GM12892 (cell line): ENCODE measurements around the gene YPEL1.

Experiments
- POLR2A ChIP-seq: IDR thresholded peaks from 2 replicates; pipeline ENCODE4 v1.6.1; 2011; ENCODE audit warnings: low read depth, low read length, control low read depth
- POLR2AphosphoS5 ChIP-seq: IDR thresholded peaks from 2 replicates; pipeline ENCODE4 v1.6.1; 2011; ENCODE audit warnings: low read depth, low read length, control low read depth

DNA sequence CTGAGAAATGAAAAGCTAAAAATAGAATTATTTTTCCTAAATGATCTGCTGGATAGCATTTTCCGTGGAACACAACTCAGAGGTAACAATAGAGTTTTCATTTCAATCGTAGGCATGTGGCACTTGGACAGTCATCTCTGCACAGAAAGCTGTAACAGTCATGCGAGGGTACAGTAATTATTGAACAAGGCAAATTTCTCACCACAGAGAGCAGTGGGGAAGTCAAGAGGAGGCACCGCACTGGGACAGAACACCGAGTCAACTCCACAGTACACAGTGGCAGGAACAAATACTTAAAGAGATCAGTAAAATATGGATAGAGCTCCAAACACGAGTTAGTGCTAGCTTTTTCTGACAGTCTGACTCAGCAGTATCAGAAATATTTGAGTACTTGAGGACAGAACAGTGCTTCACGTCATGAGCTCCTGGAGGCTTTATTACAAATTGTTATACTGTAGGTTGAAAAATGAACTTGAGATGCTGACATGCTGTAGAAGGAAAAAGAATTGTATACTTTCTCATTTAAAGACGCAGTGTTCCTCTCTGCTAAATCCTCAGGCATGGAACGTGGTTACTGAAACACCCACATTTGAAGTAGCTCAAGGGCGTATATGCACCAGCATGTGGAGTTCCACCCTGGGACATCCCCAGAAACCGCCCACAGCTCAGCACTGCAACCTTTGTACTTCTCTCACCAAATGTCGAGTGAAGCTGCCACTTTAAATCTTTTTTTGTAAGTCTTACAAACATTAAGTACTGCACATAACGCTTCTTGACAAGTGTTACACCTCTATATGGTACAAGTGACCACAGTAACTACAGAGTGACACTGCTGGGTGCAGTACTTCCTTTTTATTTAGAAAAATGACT lies 27.4 kb upstream of the YPEL1 start:
- TF ChIP-seq POLR2AphosphoS5, result no peak
- no peak for TF ChIP-seq POLR2A
